Osteocyte (in vitro differentiated cells): Measurements from ENCODE around the gene KSR2. TPM values are rescaled to one million over a fixed set of nuclear protein-coding genes. Genes with fewer than 3 reads are reported as not detected.
"Not testable (repeated sequence)": the region's sequence is repeated elsewhere in the genome, so short reads cannot be mapped to it uniquely, and the experiment has no call there.

Experiments
- DNase-seq: peaks from one replicate; pipeline ENCODE4 v3.0.0; 2021; ENCODE audit warnings: mixed read lengths; ENCODE audit not compliant: unreplicated experiment; ENCODE audit errors: extremely low spot score
- H3K27ac Mint-ChIP-seq: one replicate; pipeline ENCODE4 v1.8.0; 2021; ENCODE audit warnings: mild to moderate bottlenecking, mixed read lengths; ENCODE audit not compliant: unreplicated experiment
- H3K27me3 Mint-ChIP-seq: one replicate; pipeline ENCODE4 v1.8.0; 2021; ENCODE audit warnings: mixed read lengths; ENCODE audit not compliant: unreplicated experiment
- H3K36me3 Mint-ChIP-seq: one replicate; pipeline ENCODE4 v1.8.0; 2021; ENCODE audit warnings: mixed read lengths; ENCODE audit not compliant: unreplicated experiment
- H3K4me1 Mint-ChIP-seq: one replicate; pipeline ENCODE4 v1.8.0; 2021; ENCODE audit warnings: mixed read lengths; ENCODE audit not compliant: unreplicated experiment
- H3K4me3 Mint-ChIP-seq: one replicate; pipeline ENCODE4 v1.8.0; 2021; ENCODE audit warnings: mild to moderate bottlenecking, moderate library complexity, mixed read lengths; ENCODE audit not compliant: unreplicated experiment
- H3K9me3 Mint-ChIP-seq: one replicate; pipeline ENCODE4 v1.8.0; 2021; ENCODE audit warnings: mixed read lengths; ENCODE audit not compliant: unreplicated experiment
- CTCF ChIP-seq: fragments of 200-600 bp; sonication (generic); IDR thresholded peaks from 2 replicates; pipeline ENCODE4 v1.5.0; 2021; ENCODE audit warnings: antibody characterized with exemption, mild to moderate bottlenecking, moderate library complexity
- total RNA-seq: library from RNA; stranded (reverse); gene quantifications from 2 replicates; pipeline ENCODE4 v1.2.1, GENCODE V29; 2021

KSR2 gene
- total RNA-seq, 1 donor from 2014 or later: not detected

- Mint-ChIP-seq H3K27me3 (no peaks in the 10 kb centered on the region), H3K27ac (no peak overlapping the region), H3K4me3 (no peak overlapping the region), H3K36me3 (no peaks in the 10 kb centered on the region), H3K9me3 (no peaks in the 10 kb centered on the region), H3K4me1 (no peaks in the 10 kb centered on the region)
- DNase-seq: no peak
- TF ChIP-seq CTCF: no peak
These were observed 76.3 kb downstream of the KSR2 start for GRCh38 chr12:117892441-117892840.

- H3K27me3 Mint-ChIP-seq, H3K4me1 Mint-ChIP-seq, H3K4me3 Mint-ChIP-seq, H3K27ac Mint-ChIP-seq, DNase-seq, H3K9me3 Mint-ChIP-seq, H3K36me3 Mint-ChIP-seq: not testable (repeated sequence)
These were observed 77.5 kb downstream of the KSR2 start for GRCh38 chr12:117891265-117891664.

- no peaks in the 10 kb centered on the region for H3K4me1 Mint-ChIP-seq
- no peak for TF ChIP-seq CTCF
- H3K36me3 Mint-ChIP-seq: no peaks in the 10 kb centered on the region
- no peaks in the 10 kb centered on the region for H3K9me3 Mint-ChIP-seq
- H3K27ac Mint-ChIP-seq: no peak overlapping the region
- no peak overlapping the region for H3K4me3 Mint-ChIP-seq
- H3K27me3 Mint-ChIP-seq: no peaks in the 10 kb centered on the region
- no peak for DNase-seq
These were observed 78.1 kb downstream of the KSR2 start for GRCh38 chr12:117890644-117891043.

GRCh38 chr12:117890137-117890536 lies 78.7 kb downstream of the KSR2 start:
- DNase-seq: no peak
- Mint-ChIP-seq H3K4me1 (no peaks in the 10 kb centered on the region), H3K27me3 (no peaks in the 10 kb centered on the region)

GRCh38 chr12:117889098-117889497 lies 79.7 kb downstream of the KSR2 start:
- no peak for TF ChIP-seq CTCF
- Mint-ChIP-seq H3K4me3 (no peak overlapping the region), H3K36me3 (no peaks in the 10 kb centered on the region), H3K4me1 (no peaks in the 10 kb centered on the region), H3K9me3 (no peaks in the 10 kb centered on the region), H3K27ac (no peak overlapping the region), H3K27me3 (peaks cover 3% of the 10 kb centered on the region)
- no peak for DNase-seq

More at GRCh38 chr12:117890137-117890536, 78.7 kb downstream of the KSR2 start:
- TF ChIP-seq CTCF: no peak
- Mint-ChIP-seq H3K36me3 (no peaks in the 10 kb centered on the region), H3K27ac (no peak overlapping the region), H3K4me3 (no peak overlapping the region), H3K9me3 (no peaks in the 10 kb centered on the region)

GRCh38 chr12:117885211-117885610 lies 83.6 kb downstream of the KSR2 start:
- Mint-ChIP-seq H3K4me3 (no peak overlapping the region), H3K4me1 (no peaks in the 10 kb centered on the region), H3K27me3 (peaks cover 3% of the 10 kb centered on the region), H3K27ac (no peak overlapping the region), H3K36me3 (no peaks in the 10 kb centered on the region), H3K9me3 (peaks cover 5% of the 10 kb centered on the region)
- DNase-seq: no peak
- no peak for TF ChIP-seq CTCF
